SK-N-SH treated with all-trans-retinoic acid at 6 μM for 48 hours (cell line): ENCODE results near the gene RSPO4.

Experiments
- ATAC-seq: fragments of 200-7000 bp; cut with Tn5 transposase; 3 replicates; pipeline ENCODE4 v1.9.1; 2020; ENCODE audit warnings: mild to moderate bottlenecking, moderate library complexity
- ARNTL ChIP-seq: fragments of 450-650 bp; formaldehyde crosslinking; IDR thresholded peaks from 2 replicates; pipeline ENCODE4 v1.5.0; 2020; ENCODE audit warnings: low read depth, mild to moderate bottlenecking, moderate library complexity, borderline replicate concordance
- BACH2 ChIP-seq: fragments of 250-450 bp; sonication (Bioruptor Pico); IDR thresholded peaks from 2 replicates; pipeline ENCODE4 v1.9.0; 2021; ENCODE audit warnings: mild to moderate bottlenecking, borderline replicate concordance
- CSDC2 ChIP-seq: fragments of 250-450 bp; sonication (Bioruptor Pico); IDR thresholded peaks from 2 replicates; pipeline ENCODE4 v1.5.0; 2020; ENCODE audit warnings: mild to moderate bottlenecking, moderate library complexity
- ESRRG ChIP-seq: fragments of 250-450 bp; sonication (Bioruptor Pico); IDR thresholded peaks from 2 replicates; pipeline ENCODE4 v1.6.1; 2021; ENCODE audit warnings: mild to moderate bottlenecking
- GLIS3 ChIP-seq: fragments of 250-450 bp; sonication (Bioruptor Pico); IDR thresholded peaks from 2 replicates; pipeline ENCODE4 v1.5.0; 2020; ENCODE audit warnings: mild to moderate bottlenecking, moderate library complexity
- ISL1 ChIP-seq: fragments of 250-450 bp; sonication (Bioruptor Pico); IDR thresholded peaks from 2 replicates; pipeline ENCODE4 v2.1.2; 2022; ENCODE audit warnings: mild to moderate bottlenecking, moderate library complexity
- PPARA ChIP-seq: fragments of 250-450 bp; sonication (Bioruptor Pico); IDR thresholded peaks from 2 replicates; pipeline ENCODE4 v1.5.0; 2020; ENCODE audit warnings: mild to moderate bottlenecking, borderline replicate concordance
- RARB ChIP-seq: fragments of 250-450 bp; sonication (Bioruptor Pico); IDR thresholded peaks from 2 replicates; pipeline ENCODE4 v1.8.0; 2021; ENCODE audit warnings: mild to moderate bottlenecking, moderate library complexity
- SNAI2 ChIP-seq: fragments of 250-450 bp; sonication (Bioruptor Pico); IDR thresholded peaks from 2 replicates; pipeline ENCODE4 v1.5.0; 2020; ENCODE audit warnings: mild to moderate bottlenecking, moderate library complexity
- TCF4 ChIP-seq: fragments of 250-450 bp; sonication (Bioruptor Pico); IDR thresholded peaks from 2 replicates; pipeline ENCODE4 v1.8.0; 2021; ENCODE audit warnings: mild to moderate bottlenecking, moderate library complexity, borderline replicate concordance
- TOX ChIP-seq: fragments of 250-450 bp; sonication (Bioruptor Pico); IDR thresholded peaks from 2 replicates; pipeline ENCODE4 v1.8.0; 2021; ENCODE audit warnings: mild to moderate bottlenecking, moderate library complexity, borderline replicate concordance
- ZC3H10 ChIP-seq: fragments of 250-450 bp; sonication (Bioruptor Pico); IDR thresholded peaks from 2 replicates; pipeline ENCODE4 v1.5.1; 2021; ENCODE audit warnings: mild to moderate bottlenecking, moderate library complexity
- ZFP3 ChIP-seq: fragments of 250-450 bp; sonication (Bioruptor Pico); IDR thresholded peaks from 2 replicates; pipeline ENCODE4 v1.5.0; 2020; ENCODE audit warnings: mild to moderate bottlenecking, moderate library complexity
- ZFP30 ChIP-seq: fragments of 450-650 bp; formaldehyde crosslinking; IDR thresholded peaks from 2 replicates; pipeline ENCODE4 v1.5.0; 2022; ENCODE audit warnings: mild to moderate bottlenecking, moderate library complexity
- ZNF70 ChIP-seq: fragments of 450-650 bp; formaldehyde crosslinking; IDR thresholded peaks from 2 replicates; pipeline ENCODE4 v1.5.0; 2020; ENCODE audit warnings: mild to moderate bottlenecking, moderate library complexity
- ZNF8 ChIP-seq: fragments of 450-650 bp; formaldehyde crosslinking; IDR thresholded peaks from 2 replicates; pipeline ENCODE4 v1.5.0; 2020; ENCODE audit warnings: mild to moderate bottlenecking, moderate library complexity
- TF ChIP-seq, protein P1 (sequence below): fragments of 250-450 bp; sonication (Bioruptor Pico); IDR thresholded peaks from 2 replicates; pipeline ENCODE4 v1.5.0; 2020; ENCODE audit warnings: mild to moderate bottlenecking, moderate library complexity
- TF ChIP-seq, protein P2 (sequence below): fragments of 250-450 bp; sonication (Bioruptor Pico); IDR thresholded peaks from 2 replicates; pipeline ENCODE4 v1.8.0; 2021; ENCODE audit warnings: low read depth, mild to moderate bottlenecking, moderate library complexity, borderline replicate concordance
- TF ChIP-seq, protein P3 (sequence below): fragments of 250-450 bp; sonication (Bioruptor Pico); IDR thresholded peaks from 2 replicates; pipeline ENCODE4 v1.5.1; 2021; ENCODE audit warnings: mild to moderate bottlenecking, moderate library complexity
- TF ChIP-seq, protein P4 (sequence below): fragments of 250-450 bp; sonication (Bioruptor Pico); IDR thresholded peaks from 2 replicates; pipeline ENCODE4 v1.8.0; 2020; ENCODE audit warnings: mild to moderate bottlenecking, moderate library complexity, borderline replicate concordance
- TF ChIP-seq, protein P5 (sequence below): fragments of 250-450 bp; sonication (Bioruptor Pico); IDR thresholded peaks from 2 replicates; pipeline ENCODE4 v1.5.1; 2020; ENCODE audit warnings: low read depth, mild to moderate bottlenecking, moderate library complexity

The RSPO4 gene

DNA sequence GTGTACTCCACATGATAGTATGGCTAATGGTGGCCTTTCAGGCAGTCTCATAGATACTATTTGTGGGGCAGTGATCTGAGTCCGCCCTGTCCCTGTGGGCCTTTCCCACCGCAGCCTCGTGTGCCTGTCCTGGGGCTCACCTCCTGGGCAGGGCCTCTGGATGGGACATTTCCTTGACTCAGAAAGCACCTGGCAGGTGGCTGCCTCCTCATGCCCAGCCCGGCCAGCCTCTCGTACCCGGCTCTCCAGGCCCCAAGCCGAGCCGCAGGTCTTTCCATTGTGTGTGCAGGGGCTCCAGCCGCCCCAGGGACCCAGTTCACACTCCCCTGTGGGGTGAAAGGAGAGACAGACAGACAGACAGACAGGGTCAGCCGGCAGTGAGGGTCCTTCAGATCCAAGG lies 38.3 kb downstream of the RSPO4 start:
- TF ChIP-seq ARNTL (no peak), ISL1 (CRISPR knock-in tag) (no peak), ZFP30 (no peak)

DNA sequence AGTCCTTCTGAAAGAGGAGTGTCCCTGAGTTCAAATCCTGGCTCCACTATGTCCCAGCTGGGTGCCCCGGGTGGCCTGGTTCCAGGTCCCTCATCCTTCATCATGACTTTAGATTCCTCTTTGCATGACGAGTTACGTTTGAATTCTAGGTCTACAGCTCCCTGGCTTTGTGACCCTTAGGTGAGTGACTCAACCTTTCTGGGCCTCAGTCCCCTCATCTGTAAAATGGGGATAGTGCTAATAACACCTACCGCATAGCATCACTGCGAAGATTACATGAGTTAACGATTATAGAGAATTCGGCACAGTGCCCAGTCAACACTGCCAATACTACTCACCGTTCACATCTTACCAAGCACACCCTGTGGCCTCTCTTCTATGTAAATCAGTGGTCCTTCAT lies 39.4 kb downstream of the RSPO4 start:
- no peak for ATAC-seq
- TF ChIP-seq ZFP3 (no peak), SNAI2 (CRISPR knock-in tag) (no peak), ESRRG (CRISPR knock-in tag) (no peak), PPARA (CRISPR knock-in tag) (no peak), ZNF70 (CRISPR knock-in tag) (no peak), TCF4 (no peak), RARB (CRISPR knock-in tag) (no peak), ISL1 (CRISPR knock-in tag) (no peak), ZNF8 (no peak)
- TF ChIP-seq, protein P1, sequence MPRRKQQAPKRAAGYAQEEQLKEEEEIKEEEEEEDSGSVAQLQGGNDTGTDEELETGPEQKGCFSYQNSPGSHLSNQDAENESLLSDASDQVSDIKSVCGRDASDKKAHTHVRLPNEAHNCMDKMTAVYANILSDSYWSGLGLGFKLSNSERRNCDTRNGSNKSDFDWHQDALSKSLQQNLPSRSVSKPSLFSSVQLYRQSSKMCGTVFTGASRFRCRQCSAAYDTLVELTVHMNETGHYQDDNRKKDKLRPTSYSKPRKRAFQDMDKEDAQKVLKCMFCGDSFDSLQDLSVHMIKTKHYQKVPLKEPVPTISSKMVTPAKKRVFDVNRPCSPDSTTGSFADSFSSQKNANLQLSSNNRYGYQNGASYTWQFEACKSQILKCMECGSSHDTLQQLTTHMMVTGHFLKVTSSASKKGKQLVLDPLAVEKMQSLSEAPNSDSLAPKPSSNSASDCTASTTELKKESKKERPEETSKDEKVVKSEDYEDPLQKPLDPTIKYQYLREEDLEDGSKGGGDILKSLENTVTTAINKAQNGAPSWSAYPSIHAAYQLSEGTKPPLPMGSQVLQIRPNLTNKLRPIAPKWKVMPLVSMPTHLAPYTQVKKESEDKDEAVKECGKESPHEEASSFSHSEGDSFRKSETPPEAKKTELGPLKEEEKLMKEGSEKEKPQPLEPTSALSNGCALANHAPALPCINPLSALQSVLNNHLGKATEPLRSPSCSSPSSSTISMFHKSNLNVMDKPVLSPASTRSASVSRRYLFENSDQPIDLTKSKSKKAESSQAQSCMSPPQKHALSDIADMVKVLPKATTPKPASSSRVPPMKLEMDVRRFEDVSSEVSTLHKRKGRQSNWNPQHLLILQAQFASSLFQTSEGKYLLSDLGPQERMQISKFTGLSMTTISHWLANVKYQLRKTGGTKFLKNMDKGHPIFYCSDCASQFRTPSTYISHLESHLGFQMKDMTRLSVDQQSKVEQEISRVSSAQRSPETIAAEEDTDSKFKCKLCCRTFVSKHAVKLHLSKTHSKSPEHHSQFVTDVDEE = no peak

More for the DNA sequence above, 38.3 kb downstream of the RSPO4 start:
- no peak for ATAC-seq

DNA sequence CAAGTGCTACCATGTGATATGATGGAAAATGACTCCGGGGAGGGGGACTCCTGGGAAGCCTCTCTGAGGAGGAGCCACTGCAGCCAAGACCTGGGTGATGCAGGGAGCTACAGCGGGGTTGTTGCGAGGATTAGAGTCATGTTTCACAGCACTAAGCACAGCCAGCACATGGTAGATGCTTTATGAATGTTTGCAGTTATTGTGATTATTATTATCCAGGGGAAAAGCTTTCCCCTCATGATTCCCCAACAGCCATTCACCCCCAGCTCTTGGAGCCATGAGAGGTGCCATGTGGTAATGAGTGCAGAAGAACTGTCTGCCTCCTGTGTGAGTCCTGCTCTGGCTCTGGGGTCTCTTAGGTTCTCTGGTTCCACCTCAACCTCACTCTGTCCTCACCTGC lies 39.9 kb downstream of the RSPO4 start:
- TF ChIP-seq ZC3H10 (CRISPR knock-in tag) (no peak), GLIS3 (CRISPR knock-in tag) (no peak), ZFP3 (no peak), ISL1 (CRISPR knock-in tag) (no peak), BACH2 (CRISPR knock-in tag) (no peak), ARNTL (no peak), ZNF8 (no peak), CSDC2 (CRISPR knock-in tag) (no peak), TOX (CRISPR knock-in tag) (no peak), TCF4 (no peak)
- TF ChIP-seq, protein P1 = no peak
- TF ChIP-seq, protein P2, sequence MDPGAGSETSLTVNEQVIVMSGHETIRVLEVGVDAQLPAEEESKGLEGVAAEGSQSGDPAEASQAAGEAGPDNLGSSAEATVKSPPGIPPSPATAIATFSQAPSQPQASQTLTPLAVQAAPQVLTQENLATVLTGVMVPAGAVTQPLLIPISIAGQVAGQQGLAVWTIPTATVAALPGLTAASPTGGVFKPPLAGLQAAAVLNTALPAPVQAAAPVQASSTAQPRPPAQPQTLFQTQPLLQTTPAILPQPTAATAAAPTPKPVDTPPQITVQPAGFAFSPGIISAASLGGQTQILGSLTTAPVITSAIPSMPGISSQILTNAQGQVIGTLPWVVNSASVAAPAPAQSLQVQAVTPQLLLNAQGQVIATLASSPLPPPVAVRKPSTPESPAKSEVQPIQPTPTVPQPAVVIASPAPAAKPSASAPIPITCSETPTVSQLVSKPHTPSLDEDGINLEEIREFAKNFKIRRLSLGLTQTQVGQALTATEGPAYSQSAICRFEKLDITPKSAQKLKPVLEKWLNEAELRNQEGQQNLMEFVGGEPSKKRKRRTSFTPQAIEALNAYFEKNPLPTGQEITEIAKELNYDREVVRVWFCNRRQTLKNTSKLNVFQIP (CRISPR knock-in tag) = no peak
- TF ChIP-seq, protein P3, sequence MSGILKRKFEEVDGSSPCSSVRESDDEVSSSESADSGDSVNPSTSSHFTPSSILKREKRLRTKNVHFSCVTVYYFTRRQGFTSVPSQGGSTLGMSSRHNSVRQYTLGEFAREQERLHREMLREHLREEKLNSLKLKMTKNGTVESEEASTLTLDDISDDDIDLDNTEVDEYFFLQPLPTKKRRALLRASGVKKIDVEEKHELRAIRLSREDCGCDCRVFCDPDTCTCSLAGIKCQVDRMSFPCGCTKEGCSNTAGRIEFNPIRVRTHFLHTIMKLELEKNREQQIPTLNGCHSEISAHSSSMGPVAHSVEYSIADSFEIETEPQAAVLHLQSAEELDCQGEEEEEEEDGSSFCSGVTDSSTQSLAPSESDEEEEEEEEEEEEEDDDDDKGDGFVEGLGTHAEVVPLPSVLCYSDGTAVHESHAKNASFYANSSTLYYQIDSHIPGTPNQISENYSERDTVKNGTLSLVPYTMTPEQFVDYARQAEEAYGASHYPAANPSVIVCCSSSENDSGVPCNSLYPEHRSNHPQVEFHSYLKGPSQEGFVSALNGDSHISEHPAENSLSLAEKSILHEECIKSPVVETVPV (CRISPR knock-in tag) = no peak
- TF ChIP-seq, protein P4, sequence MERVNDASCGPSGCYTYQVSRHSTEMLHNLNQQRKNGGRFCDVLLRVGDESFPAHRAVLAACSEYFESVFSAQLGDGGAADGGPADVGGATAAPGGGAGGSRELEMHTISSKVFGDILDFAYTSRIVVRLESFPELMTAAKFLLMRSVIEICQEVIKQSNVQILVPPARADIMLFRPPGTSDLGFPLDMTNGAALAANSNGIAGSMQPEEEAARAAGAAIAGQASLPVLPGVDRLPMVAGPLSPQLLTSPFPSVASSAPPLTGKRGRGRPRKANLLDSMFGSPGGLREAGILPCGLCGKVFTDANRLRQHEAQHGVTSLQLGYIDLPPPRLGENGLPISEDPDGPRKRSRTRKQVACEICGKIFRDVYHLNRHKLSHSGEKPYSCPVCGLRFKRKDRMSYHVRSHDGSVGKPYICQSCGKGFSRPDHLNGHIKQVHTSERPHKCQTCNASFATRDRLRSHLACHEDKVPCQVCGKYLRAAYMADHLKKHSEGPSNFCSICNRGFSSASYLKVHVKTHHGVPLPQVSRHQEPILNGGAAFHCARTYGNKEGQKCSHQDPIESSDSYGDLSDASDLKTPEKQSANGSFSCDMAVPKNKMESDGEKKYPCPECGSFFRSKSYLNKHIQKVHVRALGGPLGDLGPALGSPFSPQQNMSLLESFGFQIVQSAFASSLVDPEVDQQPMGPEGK (CRISPR knock-in tag) = no peak
- TF ChIP-seq, protein P5, sequence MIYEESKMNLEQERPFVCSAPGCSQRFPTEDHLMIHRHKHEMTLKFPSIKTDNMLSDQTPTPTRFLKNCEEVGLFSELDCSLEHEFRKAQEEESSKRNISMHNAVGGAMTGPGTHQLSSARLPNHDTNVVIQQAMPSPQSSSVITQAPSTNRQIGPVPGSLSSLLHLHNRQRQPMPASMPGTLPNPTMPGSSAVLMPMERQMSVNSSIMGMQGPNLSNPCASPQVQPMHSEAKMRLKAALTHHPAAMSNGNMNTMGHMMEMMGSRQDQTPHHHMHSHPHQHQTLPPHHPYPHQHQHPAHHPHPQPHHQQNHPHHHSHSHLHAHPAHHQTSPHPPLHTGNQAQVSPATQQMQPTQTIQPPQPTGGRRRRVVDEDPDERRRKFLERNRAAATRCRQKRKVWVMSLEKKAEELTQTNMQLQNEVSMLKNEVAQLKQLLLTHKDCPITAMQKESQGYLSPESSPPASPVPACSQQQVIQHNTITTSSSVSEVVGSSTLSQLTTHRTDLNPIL (CRISPR knock-in tag) = no peak
- ATAC-seq = no peak
